Stimulated activated CD4-positive, alpha-beta T cell treated with anti-CD3 and anti-CD28 coated beads, Interleukin-2, amount 100 ng/mL, for 24 hours (primary cell): ENCODE measurements around the gene ABL1.

ENCODE experiments used
- DNase-seq, 2 donors: peaks; one replicate each; pipeline ENCODE4 v3.0.0-alpha.2; 2020

ABL1 gene

GRCh38 chr9:130934702-130935647 lies 99.9 kb downstream of the ABL1 start:
- DNase-seq: no peak

- no peak for DNase-seq
These were observed 100.7 kb downstream of the ABL1 start for GRCh38 chr9:130935648-130936271.

DNA sequence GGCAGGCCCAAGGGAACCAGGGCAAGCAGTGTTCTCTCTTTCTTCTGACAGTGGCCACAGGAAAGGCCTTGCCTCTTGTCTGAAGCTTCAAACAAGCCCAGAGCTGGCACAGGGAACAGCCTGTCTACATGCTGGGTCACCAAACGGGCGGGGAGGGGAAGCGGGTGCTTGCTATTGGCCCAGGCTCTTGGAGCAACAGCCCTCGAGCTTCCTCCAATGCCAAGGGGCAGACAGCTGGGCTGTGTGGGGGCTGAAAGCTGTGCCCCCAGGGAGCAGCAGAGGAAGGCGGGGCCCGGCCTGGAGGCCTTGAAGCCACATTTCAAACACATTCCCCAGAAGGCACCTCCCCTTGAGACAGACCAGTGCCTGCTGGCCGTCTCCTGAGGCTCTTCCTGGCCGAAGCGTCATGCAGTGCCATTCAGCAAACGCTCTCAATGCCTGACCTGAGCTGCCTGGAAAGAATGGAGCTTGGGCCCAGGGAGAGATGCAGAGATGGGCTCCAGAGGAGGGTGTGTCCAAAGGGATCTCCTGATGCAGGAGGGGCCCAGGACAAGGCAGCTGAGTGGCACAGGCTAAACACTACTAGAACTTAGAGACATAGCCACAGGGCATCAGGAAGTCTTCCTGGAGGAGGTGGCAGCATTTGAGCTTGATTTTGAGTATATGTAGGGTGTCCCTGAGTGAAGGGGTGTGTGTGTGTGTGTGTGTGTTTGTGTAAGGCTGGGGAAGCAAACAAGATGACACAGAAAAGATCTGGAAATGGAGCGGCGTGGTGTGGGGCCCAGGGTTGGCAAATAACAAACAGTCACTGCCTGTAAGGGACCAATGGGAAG lies 101.4 kb downstream of the ABL1 start:
- DNase-seq: no peak
